ENCODE results near the gene CEACAM16.

CEACAM16 gene

DNA sequence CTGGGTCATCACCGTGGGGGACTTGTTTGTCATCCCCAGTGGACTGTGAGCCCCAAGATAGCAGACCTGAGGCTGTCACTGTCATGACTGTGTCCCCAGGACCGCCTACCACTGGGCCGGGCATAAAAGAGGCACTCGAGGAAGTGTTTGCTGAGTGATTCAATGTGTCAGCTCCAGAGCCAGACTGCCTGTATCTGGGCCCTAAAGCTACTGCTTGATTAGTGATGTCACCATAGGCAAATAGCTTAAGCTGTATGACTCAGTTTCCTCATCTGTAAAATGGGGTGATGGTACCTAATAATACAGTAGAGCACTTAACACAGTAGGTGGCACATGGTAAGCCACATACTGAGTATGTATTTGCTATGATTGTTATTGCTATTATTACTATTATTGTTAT is 38.9 kb upstream of the CEACAM16 start:
- TF ChIP-seq, protein P1, sequence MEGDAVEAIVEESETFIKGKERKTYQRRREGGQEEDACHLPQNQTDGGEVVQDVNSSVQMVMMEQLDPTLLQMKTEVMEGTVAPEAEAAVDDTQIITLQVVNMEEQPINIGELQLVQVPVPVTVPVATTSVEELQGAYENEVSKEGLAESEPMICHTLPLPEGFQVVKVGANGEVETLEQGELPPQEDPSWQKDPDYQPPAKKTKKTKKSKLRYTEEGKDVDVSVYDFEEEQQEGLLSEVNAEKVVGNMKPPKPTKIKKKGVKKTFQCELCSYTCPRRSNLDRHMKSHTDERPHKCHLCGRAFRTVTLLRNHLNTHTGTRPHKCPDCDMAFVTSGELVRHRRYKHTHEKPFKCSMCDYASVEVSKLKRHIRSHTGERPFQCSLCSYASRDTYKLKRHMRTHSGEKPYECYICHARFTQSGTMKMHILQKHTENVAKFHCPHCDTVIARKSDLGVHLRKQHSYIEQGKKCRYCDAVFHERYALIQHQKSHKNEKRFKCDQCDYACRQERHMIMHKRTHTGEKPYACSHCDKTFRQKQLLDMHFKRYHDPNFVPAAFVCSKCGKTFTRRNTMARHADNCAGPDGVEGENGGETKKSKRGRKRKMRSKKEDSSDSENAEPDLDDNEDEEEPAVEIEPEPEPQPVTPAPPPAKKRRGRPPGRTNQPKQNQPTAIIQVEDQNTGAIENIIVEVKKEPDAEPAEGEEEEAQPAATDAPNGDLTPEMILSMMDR (IDR thresholded peaks at IDR 0.05; ENCODE audit: extremely low read depth, insufficient read depth, missing control alignments): no peak
- no peak for DNase-seq (ENCODE audit: low spot score)
- in situ Hi-C loops (cut with MboI; ENCODE audit: low pct_unique_long_range_greater_than_20kb, low sequenced_read_pairs, unreplicated experiment): no loop called here

DNA sequence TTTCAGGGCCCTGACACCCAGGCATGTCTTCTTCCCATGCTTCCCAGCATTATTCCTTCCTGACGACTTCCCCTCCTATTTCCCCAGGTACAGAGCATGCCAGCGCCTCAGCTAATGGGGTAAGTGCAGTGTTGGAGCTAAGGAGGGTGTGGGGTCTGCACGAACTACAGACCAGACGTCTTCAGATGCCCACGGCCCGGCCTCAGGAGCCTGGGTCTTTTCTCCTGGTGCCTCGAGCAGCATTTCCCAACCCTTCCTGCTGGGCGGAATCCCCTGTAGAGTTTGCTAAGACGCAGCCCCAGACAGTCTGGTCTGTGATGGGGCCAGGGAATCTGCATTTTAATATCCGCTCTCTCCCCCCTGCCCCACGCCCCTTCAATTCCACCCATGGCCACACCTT is 37.7 kb upstream of the CEACAM16 start:
- TF ChIP-seq, protein P1 (IDR thresholded peaks at IDR 0.05; ENCODE audit: extremely low read depth, insufficient read depth, missing control alignments): no peak
- DNase-seq (ENCODE audit: low spot score): no peak
- in situ Hi-C loops (cut with MboI; ENCODE audit: low pct_unique_long_range_greater_than_20kb, low sequenced_read_pairs, unreplicated experiment): no loop called here

DNA sequence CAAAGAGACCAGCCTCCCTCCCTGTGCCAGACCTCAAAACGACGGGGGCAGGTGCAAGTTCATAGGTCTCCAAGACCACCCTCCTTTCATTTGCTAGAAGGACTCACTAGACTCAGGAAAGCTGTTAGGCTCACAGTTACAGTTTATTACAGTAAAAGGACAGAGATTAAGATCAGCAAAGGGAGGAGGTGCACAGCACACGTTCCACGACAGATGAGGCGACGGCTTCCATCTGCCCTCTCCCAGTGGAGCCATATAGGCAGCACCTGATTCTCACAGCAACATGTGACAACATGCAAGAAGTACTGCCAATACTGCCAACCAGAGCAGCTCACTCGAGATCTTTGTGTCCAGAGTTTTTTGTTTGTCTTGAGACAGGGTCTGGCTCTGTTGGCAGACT is 37.0 kb upstream of the CEACAM16 start:
- no peak for DNase-seq (ENCODE audit: low spot score)
- TF ChIP-seq, protein P1 (IDR thresholded peaks at IDR 0.05; ENCODE audit: extremely low read depth, insufficient read depth, missing control alignments): no peak
- in situ Hi-C loops (cut with MboI; ENCODE audit: low pct_unique_long_range_greater_than_20kb, low sequenced_read_pairs, unreplicated experiment): no loop called here

DNA sequence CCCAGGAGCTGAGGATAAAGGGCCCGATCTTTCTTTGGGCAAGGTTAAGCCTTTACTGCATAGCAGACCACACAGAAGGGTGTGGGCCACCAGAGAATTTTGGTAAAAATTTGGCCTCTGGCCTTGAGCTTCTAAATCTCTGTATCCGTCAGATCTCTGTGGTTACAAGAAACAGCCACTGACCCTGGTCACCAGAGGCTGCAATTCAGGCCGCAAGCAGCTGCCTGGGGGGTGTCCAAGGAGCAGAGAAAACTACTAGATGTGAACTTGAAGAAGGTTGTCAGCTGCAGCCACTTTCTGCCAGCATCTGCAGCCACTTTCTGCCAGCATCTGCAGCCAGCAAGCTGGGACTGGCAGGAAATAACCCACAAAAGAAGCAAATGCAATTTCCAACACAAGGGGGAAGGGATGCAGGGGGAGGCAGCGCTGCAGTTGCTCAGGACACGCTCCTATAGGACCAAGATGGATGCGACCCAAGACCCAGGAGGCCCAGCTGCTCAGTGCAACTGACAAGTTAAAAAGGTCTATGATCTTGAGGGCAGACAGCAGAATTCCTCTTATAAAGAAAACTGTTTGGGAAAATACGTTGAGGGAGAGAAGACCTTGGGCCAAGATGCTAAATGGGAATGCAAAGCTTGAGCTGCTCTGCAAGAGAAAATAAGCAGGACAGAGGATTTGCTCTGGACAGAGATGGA is 36.1 kb upstream of the CEACAM16 start:
- TF ChIP-seq, protein P1 (IDR thresholded peaks at IDR 0.05; ENCODE audit: extremely low read depth, insufficient read depth, missing control alignments): no peak
- DNase-seq (ENCODE audit: low spot score): no peak
- in situ Hi-C loops (cut with MboI; ENCODE audit: low pct_unique_long_range_greater_than_20kb, low sequenced_read_pairs, unreplicated experiment): no loop called here

DNA sequence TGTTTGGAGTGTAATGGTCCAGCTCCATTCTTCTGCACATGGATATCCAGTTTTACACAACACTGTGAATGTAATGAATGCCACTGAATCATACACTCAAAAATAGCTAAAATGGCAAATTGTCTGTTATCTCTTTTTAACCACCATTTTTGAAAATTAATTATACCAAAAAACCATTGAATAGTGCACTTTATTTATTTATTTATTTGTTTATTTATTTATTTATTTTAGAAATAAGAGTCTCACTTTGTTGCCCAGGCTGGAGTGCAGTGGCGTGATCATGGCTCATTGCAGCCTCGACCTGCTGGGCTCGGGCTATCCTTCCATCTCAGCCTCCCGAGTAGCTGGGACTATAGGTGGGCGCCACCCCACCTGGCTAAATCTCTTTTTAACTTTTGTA is 35.0 kb upstream of the CEACAM16 start:
- no peak for DNase-seq (ENCODE audit: low spot score)
- TF ChIP-seq, protein P1 (IDR thresholded peaks at IDR 0.05; ENCODE audit: extremely low read depth, insufficient read depth, missing control alignments): no peak
- in situ Hi-C loops (cut with MboI; ENCODE audit: low pct_unique_long_range_greater_than_20kb, low sequenced_read_pairs, unreplicated experiment): no loop called here

DNA sequence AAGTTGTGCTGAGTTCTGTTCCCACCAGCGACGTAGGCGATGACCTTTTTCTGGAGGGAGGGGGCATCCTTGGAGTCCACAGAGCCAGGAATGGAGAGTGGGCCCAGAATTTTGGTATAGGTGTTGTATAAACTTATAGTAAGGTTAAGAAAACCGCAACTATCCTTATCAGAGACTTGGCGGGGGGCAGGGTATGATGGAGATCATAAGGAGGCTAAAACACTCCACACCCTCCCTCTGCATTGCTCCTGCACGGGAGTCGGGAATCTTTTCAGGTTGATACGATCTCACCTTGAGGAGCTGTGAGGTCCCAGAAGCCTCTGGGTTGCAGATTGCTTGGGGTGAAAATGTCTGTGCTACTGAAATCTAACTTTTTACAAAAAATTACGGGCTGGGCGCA is 34.0 kb upstream of the CEACAM16 start:
- in situ Hi-C loops (cut with MboI; ENCODE audit: low pct_unique_long_range_greater_than_20kb, low sequenced_read_pairs, unreplicated experiment): no loop called here
- no peak for DNase-seq (ENCODE audit: low spot score)
- TF ChIP-seq, protein P1 (IDR thresholded peaks at IDR 0.05; ENCODE audit: extremely low read depth, insufficient read depth, missing control alignments): no peak
